Limb (tissue), 2 donors: ENCODE results near the gene RIMS3.

Experiments used
- DNase-seq, 2 donors: peaks; one replicate each; pipeline ENCODE4 v3.0.0-alpha.2; 2016; ENCODE audit errors: extremely low spot score in 2 of 2

Gene RIMS3

DNA sequence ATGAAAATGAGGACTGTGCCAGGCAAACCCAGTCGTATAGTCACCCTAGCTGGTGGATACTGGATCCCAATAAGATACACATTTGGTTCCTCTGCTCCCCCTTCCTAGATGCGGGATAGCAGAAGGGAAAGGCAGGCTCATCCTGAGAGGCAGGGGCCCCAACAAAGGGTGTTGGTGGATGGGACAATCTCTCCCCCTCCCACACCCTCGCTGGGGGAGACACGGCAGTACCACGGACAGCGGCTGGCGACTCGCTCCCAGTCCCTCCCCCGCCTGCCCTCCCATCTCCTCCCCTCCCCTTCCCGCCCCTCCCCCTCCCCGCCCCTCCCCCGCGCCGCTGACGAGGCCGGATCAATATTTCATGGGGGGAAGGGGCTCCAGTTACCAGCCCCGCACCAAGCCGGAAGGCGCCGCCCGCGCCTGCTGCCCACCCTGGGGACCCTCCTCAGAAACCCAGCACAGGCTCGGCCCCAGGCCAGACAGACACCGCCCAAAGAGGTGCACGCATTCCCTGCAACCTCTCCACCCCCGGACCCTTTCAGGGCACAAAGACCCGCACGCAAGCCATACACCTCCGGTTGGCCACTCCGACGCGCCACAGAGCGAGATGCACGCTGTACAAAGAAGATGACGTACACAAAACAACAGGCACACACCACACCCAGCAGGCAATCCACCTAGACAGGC lies 11.5 kb downstream of the RIMS3 start:
- peak in 1 of 2 donors; percentile 77 for DNase-seq

DNA sequence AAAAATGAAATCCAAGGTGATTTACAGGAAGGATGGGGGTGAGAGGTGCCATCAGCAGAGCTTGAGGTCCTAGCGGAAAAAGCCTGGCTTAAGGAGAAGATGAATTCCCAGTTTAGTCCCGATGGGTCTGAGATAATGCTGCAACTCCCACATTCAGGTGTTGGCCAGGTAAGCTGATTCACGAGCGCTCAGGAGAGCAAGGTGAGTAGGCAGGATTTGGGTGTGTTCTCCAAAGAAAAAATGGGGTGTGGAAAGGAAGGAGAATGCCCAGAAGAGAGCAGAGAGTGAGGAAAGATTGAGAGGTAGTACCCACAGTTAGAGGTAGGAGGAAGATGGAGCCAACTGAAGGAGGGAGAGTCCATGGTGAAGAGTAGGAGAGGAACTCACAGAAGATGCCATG lies 12.5 kb downstream of the RIMS3 start:
- DNase-seq: no peak

DNA sequence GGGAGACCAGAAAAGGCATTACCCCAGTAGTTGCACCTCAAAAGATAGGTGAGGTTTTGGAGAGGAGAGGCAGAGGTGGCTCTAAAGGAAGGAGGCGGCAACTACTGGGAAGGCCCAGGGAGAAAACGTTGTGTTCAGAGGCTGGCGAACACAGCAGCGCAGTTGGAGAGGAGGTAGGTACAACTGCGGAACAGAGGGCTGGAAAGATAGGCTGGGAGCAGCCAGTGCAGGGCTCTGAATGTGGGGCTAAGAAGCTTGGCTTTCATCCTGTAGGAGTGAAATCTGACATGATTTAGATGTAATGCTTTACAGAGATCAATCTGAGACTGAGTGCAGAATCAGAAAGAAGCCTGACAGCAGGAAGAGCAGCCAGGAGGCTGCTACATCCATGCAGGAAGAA lies 13.0 kb downstream of the RIMS3 start:
- no peak for DNase-seq

DNA sequence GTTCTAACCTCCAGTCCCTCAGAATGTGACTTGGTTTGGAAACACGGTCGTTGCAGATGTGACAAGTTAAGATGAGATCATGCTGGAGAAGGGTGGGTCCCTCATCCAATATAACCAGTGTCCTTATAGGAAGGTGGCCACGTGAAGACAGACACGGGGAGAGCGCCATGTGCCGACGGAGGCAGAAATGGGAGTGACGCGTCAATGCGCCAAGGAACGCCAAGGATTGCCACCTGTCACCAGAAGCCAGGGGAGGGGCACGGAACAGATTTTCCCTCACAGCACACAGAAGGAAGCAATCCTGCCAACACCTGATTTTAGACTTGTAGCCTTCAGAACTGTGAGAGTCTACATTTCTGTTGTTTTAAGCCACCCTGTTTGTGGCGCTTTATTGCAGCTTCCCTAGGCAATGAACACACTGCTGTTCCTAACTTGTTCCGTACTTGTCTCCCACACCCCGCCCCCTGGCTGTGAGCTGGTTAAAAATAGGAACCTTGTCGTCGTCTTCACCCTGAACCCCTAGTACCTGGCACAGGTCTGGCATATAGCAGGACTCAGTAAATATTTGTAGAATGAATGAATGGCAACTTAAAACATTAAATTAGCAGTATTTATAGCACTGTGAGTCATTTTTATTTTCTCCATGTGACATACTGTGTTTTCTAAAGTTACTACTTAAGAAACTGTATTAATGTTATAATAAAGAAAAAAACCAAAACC lies 14.2 kb downstream of the RIMS3 start:
- no peak for DNase-seq

DNA sequence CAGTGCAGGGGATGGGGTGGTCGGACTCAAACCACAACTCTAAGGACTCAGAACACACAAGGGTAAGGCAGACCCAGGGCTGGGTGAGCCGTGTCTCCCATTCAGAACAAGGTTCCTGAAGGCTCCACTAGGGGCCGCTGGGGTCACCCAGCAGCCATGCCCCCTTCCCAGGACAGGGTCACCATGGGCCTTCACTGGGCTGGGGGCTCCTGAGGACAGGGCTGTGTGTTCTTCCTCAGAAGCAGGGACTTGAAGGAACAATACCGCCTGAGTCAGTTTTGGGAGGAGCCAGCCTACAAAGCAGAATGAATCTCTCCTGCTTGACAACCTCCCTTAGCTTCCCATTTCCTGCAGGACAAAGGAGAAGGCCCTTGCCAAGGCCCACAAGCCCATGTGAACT lies 15.4 kb downstream of the RIMS3 start:
- no peak for DNase-seq

DNA sequence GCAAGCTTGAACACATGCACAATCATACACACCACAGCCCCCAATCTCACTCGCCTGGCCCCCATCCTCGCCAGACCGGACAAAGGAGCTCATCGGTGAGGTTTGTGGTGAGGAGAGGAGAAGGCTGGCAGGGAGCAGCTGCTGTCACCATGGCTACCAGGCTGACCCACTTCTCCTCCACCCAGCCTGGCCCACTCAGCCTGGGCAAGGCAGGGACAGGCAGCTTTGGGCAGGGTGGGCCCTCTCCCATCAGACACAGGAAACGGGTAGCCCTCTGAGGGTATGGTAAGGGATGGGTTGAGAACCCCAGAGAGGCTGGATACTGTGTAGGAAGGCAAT lies 15.9 kb downstream of the RIMS3 start:
- DNase-seq: no peak

DNA sequence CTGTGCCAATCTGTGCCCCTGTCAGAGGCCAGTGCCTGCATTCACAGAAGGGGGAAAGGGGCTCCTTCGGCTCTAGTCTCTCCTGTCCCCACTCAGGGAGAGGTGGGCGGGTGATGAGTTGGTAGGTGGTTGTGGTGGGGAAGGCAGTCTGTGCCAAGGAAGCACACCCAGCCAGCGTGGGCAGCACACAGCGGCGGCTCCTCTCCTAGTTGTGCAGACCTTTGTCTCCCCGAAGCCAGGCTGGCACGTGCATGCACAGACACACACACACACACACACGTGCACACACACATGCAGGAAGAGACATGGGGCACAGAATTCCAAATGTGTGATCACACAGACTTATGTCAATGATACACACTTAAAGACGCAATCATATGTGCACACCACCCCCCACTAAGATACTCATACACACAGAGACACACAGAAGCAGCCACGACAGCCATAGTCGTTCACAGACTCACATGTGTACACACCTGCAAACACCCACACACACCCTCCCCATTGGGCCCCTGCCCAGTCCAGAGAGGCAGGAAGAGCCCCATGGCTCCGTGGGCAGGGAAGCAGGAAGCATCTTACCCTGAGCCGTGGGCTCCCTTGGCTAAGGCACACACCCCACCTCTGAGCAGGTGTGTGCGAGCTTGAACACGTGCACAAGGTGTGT lies 16.4 kb downstream of the RIMS3 start:
- DNase-seq: no peak

DNA sequence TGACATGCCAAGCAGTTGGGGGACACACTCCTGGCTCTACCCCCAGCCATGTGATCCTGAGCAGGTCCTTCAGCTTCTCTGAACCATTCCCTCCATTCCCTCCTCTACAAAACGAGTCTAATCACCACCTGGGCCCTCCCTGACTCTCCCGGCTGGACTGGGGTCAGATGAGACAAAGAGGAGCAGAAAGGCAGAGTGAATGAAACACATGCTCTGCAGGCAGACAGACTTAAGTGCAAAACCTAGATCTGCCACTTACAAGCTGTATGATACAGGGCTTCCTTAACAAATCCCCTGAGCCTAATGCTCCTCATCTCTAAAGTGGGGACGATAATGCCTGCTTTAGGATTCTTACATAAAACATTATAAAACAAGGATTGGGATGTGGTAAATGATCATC lies 17.3 kb downstream of the RIMS3 start:
- DNase-seq: no peak

DNA sequence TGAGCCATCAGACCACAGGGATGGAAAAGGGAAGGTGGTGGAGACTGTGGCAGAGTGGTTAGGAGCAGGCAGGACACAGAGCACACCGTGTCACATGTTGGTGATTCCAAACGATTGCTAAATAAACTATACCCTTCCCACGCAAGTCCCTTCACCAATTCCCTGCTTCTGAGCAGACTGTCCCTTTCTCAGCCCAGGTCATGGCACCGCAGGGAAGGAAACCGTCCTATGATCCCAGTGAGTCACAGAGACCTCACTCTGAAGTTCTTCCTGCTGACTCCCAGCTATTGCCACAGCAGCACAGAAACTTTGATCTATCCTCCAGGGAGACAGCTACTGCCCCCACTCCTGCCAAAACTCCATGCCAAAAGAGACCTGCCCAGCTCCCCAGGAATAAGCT lies 19.2 kb downstream of the RIMS3 start:
- no peak for DNase-seq

DNA sequence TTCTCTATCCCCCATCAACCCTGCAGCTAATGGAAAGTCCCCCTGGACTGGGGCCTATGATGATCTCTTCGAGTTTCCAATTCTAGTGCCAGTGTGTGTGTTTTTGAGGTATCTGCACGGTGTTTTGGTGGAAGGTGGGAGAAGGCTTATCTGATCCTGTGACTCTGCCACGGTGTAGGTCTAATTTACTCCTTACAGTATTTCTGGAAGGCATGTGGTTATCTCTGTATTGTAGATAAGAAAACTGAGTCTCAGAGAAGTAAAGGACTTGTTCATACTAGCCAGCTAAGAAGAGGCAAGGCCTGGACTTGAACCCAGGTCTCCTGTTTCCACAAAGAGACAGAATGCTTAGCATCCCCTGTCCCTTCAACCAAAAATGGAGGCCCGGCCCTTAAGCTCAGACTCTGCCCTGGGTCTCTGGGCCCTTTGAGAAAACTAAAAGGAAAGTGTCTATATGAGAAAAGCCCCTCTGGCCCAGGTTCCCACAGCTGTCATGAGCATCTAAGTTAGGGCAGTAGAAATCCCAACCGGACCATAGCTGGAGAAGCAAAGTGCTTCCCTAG lies 20.3 kb downstream of the RIMS3 start:
- no peak for DNase-seq

DNA sequence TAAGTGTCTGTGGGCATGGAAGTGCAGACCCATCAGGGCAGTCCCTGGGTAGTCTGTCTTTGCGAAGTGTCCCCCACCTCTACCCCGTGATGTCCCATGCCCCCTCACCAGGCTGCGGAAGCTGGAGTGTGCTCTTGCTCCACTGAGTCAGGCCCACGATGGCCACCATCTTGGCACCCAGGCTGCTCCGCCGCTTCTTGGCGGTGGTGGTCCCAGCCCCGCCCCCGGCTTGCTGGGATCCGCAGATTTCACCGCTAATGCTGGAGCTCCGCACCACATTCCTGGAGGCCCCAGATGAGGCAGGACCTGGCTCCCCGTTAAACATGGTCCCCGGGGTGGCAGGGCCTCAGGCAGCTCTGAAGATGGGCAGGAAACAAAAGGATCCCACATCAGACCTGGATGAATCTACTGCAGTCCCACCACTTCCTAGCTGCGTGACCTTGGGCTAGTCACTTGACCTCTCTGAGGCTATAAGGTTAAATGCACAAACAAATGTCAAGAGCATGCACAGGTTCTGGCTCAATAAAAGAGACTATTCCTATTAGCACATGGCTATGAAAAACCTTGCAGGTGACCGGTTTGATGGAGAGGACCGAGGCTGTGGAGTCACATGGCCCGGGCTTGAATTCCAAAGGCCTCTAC lies 23.8 kb downstream of the RIMS3 start:
- no peak for DNase-seq

DNA sequence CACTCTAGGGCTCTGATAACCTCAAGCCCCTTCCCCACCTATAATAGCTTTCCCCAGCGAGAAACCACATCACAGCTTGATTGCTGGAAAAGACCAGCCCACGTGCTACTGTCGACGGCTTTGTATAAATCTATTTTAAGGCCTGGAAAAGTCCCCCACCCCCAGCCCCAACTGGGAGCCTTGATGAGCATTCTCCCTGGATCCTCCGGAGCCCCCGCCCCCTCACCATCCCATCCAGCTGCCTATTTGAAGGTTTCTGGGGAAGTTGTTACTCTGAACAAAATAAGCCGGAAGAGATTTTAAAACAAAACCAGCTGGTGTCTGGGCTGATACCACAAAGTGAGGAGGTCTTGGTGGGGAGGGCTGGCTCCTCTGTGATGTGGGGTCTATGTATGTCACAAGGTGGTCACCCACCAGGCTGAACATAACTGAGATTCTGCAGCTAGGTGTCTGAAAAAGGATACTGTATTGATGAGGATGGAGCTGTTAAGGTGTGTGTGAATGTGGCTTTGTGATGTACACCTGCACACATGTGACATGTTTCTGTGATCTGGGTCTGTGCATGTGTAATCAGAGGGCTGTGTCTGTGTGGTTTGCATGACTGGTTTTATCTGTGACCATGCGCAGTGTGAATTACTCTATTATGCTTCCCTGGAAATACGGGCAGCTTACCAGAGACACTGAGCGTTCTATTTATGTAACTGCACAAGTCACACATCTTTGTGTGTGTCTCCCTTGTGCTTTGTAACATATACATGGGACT lies 25.0 kb downstream of the RIMS3 start:
- no peak for DNase-seq

DNA sequence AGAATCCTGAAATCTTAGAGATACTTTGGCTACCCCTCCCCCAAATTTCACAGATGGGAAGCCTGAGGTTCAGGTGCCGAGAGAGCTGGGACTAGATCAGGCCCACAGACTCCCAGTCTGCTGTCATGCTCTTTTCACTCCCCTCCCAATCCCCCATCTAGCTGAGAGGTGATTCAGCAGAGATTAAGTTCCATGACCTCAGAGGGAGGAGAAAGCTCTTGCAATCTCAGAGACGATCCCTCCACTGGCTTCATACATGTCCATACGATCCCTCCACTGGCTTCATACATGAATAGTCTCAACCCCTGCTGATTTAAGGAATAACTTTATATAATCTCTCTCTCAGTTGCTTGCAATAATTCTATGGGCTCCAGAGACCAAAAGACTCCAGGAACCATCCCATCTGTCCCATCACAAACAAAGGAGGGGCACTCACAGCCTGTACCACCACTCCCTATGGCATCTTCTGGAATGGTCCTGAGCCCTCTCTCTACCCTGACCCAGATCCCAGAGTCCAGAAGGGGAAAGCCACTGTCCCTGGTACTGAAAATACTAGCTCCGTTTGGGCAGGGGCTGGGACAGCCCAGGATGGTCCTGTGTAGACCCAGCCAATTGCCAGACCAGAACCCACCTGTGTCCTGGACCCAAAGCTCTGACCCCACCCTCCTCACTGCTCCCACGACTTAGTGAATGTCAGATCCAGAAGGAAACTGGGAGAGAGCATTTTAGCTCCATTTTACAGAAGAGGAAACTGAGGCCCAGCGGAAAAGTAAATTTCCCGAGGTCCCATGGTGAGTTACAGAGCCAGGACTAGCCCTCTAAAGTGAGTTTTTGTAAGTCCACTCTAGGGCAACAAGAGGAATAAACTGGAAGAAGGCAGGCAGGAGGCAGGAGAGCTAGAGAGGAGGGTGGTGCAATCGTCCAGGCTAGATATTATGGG lies 27.1 kb downstream of the RIMS3 start:
- DNase-seq: no peak

DNA sequence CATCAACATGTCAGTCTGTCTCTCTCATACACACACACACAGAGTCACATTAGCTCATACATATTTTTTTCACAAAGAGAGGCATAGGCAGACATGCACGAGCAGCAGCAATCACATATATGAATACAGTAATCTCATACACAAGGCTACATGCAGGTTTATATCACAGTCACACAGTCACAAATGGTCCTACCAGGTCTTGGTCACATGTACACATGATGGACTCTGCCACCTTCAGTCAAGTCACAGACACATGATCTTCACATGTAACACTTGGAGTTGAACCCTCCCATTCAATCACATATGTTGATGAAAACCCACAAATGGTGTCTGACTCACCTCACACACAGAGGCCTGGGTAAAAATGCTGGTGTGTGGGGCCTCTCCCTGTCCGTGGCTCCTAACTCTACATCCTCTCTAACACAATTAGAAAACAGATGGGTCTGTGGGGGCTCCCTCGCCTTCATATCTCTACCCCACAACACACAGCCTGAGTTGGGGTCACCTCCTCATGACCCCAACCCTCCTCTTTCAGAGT lies 27.9 kb downstream of the RIMS3 start:
- DNase-seq: no peak

DNA sequence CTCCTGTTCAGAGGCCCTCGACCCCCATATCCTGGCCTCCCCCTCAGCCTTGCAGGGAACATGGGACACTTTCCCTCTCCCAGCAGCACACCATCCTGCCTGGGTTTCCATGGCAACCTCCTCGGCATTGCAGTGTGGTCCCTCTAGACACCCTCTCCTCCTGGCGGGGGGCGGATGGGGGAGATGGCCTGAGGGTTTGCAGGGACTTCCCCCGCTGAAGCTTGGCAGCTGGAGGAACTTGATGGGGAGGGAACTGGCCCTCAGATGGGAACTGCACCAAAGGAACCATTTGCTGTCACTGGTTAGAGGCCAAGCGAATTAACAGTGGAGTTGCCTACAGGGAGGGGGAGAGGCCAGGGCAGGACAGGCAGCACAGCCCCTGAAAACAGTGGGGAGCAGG lies 28.7 kb downstream of the RIMS3 start:
- DNase-seq: no peak

DNA sequence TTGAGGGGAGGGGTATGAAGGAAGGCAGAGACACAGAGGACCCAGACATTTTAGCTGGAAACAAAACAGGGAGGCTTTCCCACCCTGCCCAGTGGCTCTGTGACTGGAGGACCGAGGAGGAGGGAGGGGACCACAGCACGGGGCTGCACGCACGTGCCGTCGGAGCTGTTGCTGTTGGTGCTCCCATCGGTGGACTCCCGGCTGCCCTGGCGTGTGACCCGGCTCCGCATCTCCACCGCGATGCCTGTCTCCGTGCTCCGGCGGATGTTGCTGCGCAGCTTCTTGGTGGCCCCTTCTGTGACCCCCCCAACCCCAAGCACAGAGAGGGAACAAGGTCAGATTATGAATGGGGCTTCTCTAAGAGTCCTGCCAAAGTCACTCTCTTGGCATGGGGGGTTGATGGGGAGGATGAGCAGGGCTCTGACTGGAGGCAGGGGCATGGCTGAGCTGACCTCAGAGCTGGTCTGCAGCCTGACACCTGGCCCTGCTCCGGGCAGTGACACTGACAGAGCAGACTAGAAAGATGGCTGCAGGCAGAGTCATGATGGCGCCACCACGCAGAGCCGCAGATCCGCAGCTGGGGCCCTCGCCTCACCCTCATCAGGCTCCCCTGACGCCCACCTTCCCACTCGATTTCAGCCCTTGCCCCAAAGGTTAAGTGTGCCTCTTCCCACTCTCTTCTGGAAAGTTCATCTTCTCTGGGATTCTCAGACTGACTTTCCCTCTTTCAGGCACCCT lies 29.6 kb downstream of the RIMS3 start:
- DNase-seq: no peak

DNA sequence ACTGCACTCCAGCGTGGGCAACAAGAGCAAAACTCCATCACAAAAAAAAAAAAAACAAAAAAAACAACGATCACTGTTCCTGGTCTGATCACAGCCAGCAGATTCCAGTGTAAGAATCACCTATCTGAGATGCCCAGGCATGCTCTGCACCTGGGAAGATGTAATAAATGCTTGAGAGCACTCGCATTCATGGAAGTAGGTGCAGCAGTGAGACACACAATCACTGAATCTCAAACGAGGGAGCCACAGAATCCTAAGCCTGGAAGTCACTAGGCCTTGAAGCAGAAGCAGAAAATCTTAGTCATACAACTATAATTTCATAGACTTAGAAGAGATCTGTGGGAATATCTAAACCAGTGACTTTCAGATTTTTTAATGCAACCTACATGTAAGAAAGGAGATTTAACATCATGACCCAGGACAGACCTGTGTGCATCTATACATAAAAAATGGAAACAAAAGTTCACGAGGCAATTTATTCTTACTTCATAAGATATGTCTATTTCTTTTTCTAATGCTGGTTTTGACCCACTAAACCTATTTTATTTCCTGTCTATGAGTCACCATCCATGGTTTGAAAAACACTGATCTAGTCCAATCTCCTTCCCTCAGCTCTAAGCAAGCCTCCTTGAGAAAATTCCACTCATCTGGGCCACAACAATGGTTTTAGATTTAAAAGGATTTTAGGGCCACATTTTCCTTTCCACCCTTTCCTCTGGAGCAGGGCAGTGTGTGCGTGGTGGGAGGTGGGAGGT lies 30.4 kb downstream of the RIMS3 start:
- DNase-seq: no peak

DNA sequence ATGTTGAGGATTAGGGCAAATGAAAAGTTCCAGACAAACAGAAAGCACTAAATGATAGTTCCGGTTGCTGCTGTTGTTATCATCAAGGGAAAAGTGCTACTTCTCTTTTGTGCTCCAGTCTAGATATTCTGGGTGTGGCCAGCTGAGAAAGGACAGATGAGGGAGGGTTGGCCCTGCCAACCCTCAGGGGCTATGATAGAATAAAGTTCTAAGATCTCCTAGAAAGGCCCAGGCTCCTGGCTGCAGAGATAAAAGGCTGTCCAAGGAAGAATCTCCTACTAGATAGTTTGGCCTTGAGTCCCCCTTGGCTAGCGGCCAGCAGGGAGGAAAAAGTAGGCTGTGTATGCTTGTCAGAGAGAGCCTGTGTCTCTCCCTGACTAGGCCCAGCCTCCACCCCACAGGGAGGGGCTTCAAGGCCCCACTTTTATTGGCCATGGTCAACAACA lies 31.5 kb downstream of the RIMS3 start:
- DNase-seq: no peak
